GM21390 (cell line): ENCODE data around the gene KAT7.

Source experiments
- ATAC-seq: cut with Tn5 transposase; IDR thresholded peaks from one replicate; pipeline ENCODE4 v1.9.1; 2021; ENCODE audit not compliant: unreplicated experiment

KAT7 gene

DNA sequence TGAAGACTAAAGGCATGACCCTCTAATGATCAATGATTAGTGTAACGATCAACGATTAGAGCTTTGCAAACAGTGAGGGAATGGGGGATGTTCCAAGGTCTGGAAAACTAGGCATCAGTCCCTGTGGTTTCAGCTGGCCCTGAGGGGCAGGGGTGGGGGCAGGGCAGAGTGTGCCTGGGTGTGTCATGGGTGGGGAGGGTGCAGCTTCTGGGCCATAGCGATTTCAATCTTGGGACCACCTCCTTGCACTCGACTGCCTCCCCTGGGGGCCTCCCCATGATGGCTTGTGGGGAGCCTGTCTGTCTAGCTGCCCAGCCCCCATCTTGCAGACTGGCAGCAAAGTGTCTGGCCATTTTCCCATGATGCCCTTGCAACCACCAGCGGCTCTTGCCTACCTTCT lies 51.0 kb downstream of the KAT7 start:
- no peak for ATAC-seq

DNA sequence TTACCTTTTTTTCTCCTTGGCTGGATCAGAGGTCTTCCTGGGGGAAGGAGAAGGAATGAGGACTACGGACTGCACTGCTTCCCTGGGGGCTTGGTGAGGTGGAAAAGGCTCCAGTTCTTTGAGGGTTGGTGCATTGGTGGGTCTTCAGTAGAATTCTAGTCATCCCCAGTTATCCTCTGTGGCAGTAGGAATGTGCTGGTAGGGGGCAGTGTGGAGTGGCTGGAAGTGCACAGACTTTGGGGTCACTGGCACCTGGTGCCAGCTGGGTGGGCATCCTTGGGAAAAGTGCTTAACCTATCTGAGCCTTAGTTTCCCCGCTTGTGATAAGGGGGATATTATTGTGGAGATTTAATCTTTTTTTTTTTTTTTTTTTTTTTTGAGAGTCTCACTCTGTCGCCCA lies 53.1 kb downstream of the KAT7 start:
- no peak for ATAC-seq

DNA sequence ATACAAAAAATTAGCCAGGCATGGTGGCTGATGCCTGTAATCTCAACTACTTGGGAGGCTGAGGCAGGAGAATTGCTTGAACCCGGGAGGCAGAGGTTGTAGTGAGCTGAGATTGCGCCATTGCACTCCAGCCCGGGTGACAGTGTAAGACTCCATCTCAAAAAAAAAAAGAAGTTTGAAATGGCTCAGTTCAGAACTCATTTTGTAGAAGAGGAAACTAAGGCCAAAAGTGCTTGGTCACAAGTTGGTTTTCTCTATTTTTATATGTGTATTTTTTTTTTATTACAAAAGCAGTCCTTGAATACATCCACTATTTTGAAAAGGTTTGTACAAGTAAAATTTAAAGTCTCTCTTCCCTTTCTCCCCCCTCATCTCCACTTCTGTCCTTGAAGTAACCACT lies 53.9 kb downstream of the KAT7 start:
- ATAC-seq = no peak

DNA sequence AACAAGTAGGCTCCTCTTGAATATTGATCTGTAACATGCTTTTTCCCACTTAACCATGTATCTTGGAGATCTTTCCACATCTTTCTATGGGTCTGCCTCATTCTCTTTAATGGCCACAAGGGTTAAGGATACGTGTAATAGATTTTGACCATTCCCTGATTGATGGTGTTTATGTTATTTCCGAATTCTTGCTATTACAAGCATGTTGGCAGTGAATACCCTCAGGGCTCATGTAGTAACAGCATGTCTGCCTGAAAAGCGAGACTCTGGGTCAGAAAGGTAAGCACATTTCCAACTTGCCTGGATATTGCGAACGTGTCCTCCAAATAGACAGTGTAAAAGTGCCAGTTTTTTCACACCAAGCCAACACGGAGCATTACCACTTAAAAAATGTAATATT lies 54.4 kb downstream of the KAT7 start:
- no peak for ATAC-seq

DNA sequence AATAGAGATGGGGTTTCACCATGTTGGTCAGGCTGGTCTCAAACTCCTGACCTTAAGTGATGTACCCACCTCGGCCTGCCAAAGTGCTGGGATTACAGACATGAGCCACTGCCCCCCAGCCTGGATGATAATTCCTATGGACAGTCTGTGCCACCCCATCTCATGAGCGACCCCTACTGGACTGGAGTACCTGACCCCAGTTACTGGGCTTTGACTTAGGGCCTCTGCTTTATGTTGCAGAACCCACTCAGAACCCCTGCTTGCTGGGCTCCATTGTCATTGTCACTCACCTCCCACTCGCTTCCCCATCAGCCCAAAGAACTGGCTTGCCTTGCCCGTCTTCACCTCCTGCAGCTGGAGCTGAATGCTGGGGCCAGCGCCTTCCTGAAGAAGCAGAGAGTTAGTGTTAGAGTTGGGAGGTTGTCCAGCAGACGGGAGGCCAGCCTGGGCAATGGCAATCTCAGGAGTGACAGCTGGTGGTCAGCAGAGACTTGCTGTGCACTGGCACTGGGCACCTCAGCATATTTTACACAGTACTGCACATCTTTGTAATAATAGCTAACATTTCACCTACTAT lies 55.4 kb downstream of the KAT7 start:
- no peak for ATAC-seq

DNA sequence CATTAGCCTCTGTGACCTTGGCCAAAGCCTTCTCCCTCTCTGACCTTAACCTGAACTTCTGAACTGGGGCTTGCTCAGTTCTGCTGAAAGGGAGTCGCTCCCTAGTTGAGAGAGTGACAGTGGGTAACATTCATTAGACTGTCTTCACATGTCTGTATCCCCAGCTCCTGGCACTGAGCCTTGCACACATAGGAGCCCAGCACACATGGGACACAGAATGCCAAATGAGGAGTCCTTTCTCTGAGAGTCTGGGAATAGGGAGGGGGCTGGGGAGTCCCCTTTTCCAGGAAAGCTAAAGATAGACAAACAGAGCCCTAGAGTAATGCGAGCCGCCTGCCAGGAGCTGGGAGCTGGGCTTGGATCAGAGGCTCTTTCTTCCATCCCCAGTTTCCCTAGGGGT lies 56.8 kb downstream of the KAT7 start:
- no peak for ATAC-seq

DNA sequence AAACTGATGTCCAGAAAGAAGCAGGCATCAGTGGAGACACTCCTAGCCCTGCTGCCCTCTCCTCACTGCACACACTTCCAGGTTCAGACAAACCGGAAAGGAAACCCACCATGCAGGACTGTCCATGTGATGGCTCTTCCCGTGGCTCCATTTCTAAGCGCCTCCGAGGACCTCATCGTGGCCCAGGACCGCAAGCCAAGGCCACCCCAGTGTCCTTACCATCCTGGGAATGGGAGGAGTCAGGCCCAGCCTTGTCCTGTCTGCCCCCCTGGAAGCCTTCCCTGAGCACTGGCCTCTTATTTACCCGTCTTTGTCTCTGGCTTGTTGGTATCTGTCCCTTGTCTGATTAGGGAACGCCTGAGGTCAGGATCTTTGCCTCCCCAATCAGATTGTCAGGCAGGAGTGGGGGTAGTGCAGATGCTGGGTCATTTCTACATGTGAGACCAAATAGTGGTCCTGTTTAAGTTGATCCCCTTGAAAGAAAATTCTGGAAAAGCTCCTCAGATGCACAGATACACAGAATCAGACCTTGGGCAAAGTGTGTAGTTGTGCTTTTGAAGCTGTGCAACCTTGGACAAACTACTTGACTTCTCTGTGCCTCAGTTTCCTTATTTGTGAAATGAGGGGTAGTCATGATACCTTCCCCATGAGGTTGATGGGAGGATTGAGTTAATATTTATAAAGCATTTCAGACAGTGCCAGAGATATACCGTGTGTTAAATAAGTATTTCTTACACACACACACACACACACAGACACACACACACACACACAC lies 58.6 kb downstream of the KAT7 start:
- ATAC-seq = no peak

DNA sequence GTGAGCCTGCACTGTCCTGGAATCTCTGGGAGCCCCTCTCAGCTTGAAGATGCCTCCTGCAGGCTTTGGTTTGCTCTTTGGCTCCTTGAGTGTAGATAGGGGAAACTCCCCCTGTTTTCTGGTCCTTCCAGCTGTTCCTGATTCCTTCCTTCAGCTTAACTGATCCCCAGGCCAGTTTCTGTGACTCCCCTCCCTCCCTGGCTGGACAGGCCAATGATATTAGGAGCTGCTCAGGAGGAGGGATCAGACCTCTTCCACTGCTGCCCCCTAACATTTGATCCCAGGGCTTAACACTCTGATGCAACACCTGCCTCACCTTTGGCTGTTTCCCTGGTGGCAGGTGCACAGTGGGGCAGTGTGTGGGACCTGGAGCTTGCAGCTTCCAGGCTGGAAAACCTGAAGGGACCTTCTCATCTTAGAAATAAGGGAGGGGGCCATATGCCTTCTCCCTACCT lies 59.6 kb downstream of the KAT7 start, which contains the start of gene TAC4:
TAC4 (minus strand) TSS at position 51 of the 455 bp plus-strand sequence. CDS start 52 bp downstream, outside the sequence.
- ATAC-seq = no peak

DNA sequence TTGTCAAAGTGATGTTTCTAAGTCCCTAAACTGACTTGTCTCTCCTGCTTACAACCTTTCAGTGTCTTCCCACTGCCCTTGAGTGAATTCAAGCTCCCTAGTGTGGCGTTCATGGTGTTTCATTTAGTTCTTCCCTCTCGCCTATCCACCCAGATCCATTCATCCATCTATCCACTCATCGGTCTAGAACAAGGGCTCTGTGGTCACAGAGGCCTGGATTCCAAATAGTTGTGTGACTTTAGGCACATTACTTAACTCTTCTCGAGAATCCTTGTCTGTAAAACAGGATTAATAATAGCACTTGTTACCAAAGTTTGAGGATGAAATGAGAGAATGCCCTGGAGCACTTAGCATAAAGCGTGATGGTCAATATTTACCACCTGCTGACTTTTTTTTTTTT lies 60.3 kb downstream of the KAT7 start:
- ATAC-seq = no peak

DNA sequence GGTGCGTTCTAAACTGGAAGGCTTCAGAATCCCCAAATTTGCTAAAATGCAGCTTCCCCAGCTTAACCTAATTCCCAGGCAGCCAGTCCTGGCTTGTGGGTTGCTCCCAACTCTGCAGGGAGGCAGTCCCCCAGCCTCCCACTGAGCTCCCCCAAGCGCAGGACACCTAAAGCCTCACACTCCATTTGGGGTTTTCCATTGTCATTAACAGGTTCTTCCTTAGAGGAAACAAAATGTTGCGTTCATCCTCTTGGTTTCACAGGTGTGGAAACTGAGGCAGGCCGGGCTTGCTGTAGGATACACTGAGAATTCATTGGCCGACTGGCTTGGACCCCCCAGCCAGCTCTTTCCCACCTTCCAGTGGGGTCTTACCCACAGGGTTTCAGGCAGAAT lies 61.7 kb downstream of the KAT7 start:
- no peak for ATAC-seq

DNA sequence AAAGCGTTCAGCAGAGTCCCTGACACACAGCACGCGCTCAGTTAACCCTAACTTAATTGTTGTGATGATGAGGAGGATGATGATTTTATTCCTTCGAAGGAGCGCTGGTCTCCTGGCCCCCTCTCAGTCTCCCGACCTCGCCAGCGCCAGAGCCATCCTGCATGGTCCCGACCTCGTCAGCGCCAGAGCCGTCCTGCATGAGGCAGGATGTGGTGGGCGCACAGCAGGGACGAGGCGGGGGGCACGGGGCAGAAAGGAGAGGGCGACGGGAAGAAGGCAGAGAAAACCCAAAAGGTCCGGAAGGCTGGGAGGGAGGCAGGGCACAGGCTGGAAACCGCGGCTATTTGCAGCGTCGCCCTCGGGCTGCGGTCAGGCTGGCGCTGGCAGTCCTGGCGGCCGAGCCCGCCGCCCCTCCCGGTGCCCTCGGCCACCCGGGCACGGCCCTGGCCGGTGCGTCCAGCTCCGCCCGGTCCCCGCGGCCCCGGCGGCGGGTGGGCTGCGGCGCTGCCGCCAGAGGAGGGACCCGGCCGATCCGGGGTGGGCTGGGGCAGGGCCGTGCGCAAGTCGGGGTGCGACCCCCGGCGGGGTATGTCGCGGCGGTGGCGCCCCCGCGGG lies 62.4 kb downstream of the KAT7 start:
- no peak for ATAC-seq

DNA sequence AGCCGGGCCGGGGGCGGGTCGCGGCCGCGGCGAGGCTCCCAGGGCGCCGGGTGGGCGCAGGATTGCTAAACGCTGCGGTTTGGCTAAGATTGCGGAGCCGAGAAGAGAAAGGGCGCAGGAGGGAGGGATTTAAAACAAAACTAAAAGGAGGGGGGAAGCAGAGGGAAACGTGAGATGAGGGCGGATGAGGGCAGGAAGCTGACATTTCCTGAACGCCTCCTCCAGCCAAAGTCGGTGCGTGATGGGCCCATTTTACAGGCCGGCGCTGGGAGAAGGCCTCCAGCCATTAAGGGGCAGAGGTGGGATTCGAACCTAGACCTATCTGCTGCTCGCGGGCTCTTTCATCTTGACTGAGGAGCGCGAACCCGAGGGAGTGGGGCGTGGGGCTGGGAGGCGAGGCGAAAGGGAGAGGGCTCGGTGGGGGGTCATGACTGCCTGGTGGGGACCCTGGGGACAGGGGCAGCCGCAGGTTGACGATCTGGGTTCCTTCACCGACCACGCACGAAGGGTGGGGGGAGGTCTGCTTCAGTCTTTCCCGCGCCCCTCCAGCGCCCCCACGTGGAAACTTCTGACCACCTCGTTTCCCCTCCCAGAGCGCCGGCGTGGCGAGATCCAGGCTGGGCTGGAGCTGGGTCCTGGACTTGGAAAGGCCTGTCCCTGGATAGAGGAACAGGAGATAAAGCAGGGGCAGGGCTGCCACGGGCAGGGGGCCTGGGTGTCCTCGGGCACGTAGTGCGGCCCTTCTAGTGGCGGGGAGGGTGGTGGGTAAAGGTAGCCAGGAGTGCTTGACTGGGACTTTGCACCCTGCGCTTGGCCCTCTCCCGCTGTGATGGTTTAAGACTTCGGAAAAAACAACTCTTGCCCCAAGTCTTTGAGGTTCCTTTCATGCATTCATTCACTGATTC lies 63.2 kb downstream of the KAT7 start:
- no peak for ATAC-seq

DNA sequence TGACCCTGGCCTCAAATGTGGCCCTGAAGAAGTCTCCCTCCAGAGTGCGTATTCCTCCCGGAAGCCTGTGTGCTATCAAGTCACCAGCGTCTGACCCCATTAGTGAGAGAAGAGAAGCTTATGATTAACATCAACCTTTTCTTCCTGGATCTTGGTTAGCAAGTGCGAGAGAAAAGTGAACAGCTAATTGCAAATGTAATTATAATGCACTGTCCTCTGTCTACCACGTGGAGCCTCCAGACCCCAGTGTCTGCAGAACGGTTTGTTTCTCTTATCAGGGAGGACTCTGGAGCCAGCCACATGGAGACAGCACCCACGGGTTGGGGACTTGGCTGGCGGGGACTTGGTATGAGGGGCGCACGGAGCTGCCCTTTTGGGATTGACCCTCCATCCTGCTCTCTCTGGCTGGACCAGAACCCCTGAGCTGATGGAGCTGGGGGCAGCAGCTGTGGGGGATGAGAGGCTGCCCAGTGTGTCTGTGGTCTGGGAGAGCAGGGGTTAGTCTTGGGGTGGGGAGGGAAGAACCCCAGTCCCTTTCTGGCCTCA lies 65.1 kb downstream of the KAT7 start:
- ATAC-seq = no peak

DNA sequence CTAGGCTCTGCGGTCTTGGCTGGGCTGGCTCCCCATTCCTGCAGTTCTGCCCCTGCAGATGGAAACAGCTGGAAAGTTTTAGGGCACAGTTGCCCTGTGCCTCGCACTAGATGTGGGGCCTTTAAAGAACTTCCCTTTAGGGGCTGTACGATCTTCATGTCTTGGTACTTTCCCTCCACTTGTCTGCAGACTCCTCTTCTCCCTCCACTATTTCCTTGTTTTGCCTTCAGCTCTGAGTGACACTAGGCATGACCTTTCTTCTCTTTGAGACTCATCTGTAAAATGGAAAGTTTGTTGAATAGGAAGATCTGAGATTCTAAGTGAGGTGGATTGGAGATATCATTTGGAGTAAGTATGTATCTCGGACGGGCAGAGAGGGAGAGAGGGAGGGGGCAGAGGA lies 65.6 kb downstream of the KAT7 start:
- ATAC-seq = no peak

DNA sequence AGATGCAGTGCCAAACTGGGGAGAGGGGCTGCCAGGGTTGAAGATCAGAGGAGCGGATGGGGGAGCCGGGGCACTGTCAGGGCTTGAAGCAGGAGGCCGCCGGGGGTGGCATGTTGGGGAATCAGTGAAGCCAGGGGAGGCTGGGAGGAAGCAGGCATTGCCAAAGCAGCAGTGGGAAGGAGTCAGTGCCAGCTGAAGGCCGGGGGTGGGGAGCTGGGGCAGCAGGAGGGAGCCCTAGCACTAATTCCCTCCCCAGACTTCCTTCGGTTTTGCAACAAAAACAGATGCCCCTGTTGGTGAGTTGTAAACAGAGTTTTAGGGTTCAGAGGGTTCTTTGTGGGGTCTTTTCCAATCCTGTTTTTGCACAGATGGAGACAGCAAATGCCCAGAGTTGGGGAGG lies 70.3 kb downstream of the KAT7 start:
- ATAC-seq = no peak

DNA sequence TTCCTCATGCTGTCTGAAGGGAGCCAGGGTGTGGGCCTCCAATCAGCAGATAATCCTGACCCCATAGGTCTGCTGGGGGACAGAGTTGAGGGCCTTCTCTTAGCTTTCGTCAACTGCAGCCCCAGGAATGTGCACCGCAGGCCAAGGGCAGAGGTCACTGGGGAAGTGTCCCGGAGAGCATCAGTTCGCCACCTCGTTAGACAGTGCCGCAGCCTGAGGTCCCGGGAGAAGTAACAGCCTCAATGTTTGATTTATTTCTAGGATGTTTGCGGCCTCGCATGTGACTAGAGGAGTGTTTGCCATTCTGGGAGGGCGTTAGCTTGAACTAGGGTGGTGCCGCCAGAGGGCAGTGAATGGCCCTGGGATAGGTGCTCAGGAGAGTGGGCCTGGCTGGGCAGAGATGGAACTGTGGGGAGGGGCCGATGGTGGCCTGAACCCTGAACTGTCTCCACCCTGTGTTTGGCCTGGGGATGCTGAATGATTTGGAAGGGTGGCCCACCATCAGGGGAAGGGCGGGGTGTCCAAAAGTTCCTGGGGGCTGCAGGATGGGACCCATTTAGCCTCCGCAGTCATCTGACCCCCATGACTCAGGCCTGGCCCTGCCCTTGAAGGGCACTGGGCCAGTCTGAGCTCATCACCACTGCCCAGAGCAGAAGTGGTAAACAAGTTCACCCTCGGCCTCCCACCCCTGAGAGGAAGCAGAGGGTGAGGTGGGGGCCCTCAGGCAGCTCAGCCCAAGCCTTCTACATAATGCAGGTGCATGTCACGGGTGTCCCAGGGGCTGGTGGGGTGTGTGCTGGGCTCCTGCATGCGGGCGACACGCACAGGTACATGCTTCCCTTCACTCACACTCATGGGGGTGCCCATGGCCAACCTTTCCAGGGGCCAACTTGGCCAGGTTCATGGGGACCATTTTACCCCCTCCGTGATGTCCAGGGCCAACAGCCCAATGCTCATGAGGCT lies 71.8 kb downstream of the KAT7 start:
- no peak for ATAC-seq

DNA sequence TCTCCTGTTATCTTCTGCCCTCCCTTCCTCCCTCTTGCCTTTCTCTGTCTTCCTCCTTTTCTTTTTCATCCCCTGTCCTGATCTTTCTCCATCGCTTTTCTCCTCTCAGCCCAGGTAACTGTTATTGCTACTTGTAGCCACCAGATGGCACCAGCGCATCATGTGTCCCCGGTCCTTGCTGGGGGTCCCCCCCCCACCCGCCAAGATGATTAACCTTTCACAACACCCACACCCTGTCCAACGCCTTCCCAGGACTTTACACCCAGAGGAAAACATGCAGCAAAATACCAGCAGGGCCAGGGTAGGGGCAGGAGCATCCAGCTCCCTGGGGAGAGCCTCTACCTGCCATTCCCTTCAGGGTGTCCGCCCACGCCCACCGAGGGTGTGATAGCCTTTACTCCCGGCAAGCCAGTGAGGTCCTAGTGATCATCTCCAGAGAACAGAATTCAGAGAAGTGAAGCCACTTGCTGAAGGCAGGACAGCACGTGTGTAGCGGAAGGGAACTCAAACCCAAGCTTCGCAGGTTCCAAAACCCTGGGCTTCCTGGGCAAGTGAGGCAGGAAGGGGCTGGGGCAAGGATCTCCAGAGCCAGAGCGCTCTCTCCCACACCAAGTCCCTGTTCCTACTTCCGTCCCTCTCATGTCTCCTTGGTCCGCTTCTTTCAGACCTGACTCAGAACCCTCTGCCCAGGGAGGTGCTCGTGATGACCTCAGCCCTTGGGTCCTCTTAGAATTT lies 72.8 kb downstream of the KAT7 start:
- ATAC-seq = no peak

DNA sequence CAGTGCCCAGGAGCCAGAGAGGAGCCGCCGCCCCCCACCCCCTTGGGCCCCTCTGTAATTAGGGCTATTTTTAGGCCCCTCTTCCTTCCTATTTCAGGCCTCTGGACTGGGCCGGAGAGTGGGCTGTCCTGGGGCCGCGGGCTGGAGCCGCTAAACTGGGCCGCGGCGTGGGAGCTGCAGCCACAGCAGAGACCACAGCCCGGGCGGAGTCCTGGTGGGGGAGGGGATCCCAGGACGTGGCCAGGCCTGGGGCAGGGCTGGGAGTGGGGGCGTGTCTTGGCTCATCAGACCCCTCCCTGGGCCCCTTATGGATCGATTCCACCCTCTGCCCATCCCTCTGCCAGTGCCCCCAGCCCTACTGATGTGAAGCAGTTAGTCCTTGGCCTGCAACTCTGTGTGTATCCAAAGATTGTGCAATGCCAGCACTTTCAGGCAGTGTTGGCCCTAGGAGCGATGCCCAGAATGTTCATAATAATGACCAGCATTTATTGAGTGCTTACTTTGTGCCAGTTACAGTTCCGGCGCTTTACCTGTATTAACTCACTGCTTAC lies 74.4 kb downstream of the KAT7 start:
- no peak for ATAC-seq

DNA sequence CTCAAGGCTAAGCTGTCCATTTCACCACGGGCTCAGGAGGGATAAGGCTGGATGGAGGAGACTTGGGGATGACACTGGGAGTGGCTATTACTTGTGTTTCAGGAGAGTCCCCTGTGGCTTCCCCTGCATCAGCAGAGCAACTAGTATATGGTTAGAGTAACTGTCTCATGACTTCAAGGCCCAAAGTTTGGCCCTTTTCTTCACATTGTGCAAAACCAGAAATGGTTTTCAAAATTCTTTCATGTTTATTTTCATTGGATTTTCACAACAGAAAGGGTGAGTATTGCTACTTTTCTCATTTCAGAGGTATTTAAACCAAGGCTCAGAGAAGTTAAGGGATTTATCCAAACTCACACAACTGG lies 77.5 kb downstream of the KAT7 start:
- ATAC-seq = no peak
